K562 (cell line): ENCODE data around the gene PTPRG.

ENCODE experiments used
- EZH2 ChIP-seq: IDR thresholded peaks from 2 replicates; pipeline ENCODE4 v1.6.1; 2012; ENCODE audit warnings: low read depth, mild to moderate bottlenecking, inconsistent platforms, low read length, borderline replicate concordance
- POLR2A ChIP-seq: fragments of 450-650 bp; conservative IDR thresholded peaks from 2 replicates; pipeline ENCODE4 v1.6.1; 2016
- SMARCB1 ChIP-seq: IDR thresholded peaks from 2 replicates; pipeline ENCODE4 v1.6.1; 2011; ENCODE audit warnings: improper control_type of control experiment, low read depth; ENCODE audit not compliant: insufficient read length
- TF ChIP-seq, protein P1 (sequence below), 3 experiments: IDR thresholded peaks in 2 of 3; conservative IDR thresholded peaks in 1 of 3; 2 replicates each; pipeline ENCODE4 v1.5.1; 2011 to 2012; ENCODE audit warnings: low read length in 3 of 3, mild to moderate bottlenecking in 3 of 3, control low read depth in 2 of 3, improper control_type of control experiment in 1 of 3, inconsistent platforms in 1 of 3, low read depth in 1 of 3, mixed read lengths in 1 of 3, moderate library complexity in 1 of 3; ENCODE audit not compliant: insufficient read depth in 2 of 3

DNA sequence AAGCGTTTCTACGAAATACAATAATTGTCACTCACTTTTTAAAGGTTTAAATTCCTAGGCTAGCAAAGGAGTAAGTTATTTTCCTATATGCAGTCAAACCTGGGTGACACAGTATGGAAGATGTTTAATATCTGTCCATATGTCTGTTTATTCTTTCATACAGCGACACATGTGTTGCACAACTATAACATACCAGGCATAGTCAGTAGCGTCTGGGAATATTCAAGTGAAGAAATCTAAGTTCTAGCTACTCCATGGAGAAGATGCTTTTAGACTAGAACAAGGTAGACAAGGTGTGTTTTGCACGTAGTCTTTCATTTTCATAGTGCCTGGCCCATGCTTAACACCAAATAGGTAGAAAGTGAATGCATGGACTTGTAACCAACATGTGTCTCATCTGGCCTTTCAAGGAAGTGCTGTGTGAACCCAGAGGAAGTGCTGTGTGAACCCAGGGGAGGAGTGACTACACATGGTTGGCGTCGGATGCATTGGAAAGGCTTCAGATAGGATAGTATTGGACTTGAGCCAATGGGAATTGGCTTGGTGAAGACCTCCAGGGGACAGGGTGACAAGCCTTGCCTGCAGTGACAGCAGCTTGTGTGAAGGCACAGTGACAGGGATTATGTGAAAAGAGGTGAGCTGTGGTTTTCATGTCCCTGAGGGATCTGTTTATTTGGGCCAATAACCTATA lies 267.0 kb downstream of the PTPRG start:
- TF ChIP-seq POLR2A = no peak
- TF ChIP-seq, protein P1, sequence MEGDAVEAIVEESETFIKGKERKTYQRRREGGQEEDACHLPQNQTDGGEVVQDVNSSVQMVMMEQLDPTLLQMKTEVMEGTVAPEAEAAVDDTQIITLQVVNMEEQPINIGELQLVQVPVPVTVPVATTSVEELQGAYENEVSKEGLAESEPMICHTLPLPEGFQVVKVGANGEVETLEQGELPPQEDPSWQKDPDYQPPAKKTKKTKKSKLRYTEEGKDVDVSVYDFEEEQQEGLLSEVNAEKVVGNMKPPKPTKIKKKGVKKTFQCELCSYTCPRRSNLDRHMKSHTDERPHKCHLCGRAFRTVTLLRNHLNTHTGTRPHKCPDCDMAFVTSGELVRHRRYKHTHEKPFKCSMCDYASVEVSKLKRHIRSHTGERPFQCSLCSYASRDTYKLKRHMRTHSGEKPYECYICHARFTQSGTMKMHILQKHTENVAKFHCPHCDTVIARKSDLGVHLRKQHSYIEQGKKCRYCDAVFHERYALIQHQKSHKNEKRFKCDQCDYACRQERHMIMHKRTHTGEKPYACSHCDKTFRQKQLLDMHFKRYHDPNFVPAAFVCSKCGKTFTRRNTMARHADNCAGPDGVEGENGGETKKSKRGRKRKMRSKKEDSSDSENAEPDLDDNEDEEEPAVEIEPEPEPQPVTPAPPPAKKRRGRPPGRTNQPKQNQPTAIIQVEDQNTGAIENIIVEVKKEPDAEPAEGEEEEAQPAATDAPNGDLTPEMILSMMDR (IDR thresholded peaks at IDR 0.05 in 2 of 3, conservative IDR thresholded peaks at IDR 0.05 in 1 of 3; ENCODE audit: insufficient read depth in 2 of 3, low read depth in 1 of 3, low read length in 3 of 3) = no peak
- TF ChIP-seq SMARCB1 = no peak
- TF ChIP-seq EZH2 = no peak
